KMS-11 (cell line): Measurements from ENCODE around the gene TOX2.

ENCODE experiments used
- H2AFZ ChIP-seq: fragments of 200-600 bp; sonication (generic); 2 replicates; pipeline ENCODE4 v1.6.1; 2016; ENCODE audit warnings: antibody characterized with exemption, mixed run types, low read depth
- H3K27ac ChIP-seq: fragments of 200-600 bp; sonication (generic); 2 replicates; pipeline ENCODE4 v1.6.1; 2016; ENCODE audit warnings: mild to moderate bottlenecking, mixed run types
- H3K27me3 ChIP-seq: fragments of 200-600 bp; sonication (generic); 2 replicates; pipeline ENCODE4 v1.6.1; 2017; ENCODE audit warnings: mild to moderate bottlenecking, low read depth, mixed run types, moderate library complexity; ENCODE audit not compliant: insufficient read depth
- H3K36me3 ChIP-seq: fragments of 200-600 bp; sonication (generic); 2 replicates; pipeline ENCODE4 v1.6.1; 2017; ENCODE audit warnings: mild to moderate bottlenecking, mixed run types; ENCODE audit not compliant: insufficient read depth
- H3K4me1 ChIP-seq: fragments of 200-600 bp; sonication (generic); 2 replicates; pipeline ENCODE4 v1.6.1; 2016; ENCODE audit warnings: mild to moderate bottlenecking, low read depth, mixed run types; ENCODE audit not compliant: poor library complexity, severe bottlenecking
- H3K4me2 ChIP-seq: fragments of 200-600 bp; sonication (generic); 2 replicates; pipeline ENCODE4 v1.7.0; 2016; ENCODE audit warnings: mild to moderate bottlenecking, mixed run types
- H3K4me3 ChIP-seq: fragments of 200-600 bp; sonication (generic); IDR thresholded peaks from 2 replicates; pipeline ENCODE4 v1.6.1; 2017; ENCODE audit warnings: low read depth, low read length, mixed read lengths; ENCODE audit not compliant: insufficient read depth
- H3K79me2 ChIP-seq: fragments of 200-600 bp; sonication (generic); 2 replicates; pipeline ENCODE4 v1.6.1; 2016; ENCODE audit warnings: low read depth, mixed run types; ENCODE audit not compliant: insufficient read depth
- H3K9ac ChIP-seq: fragments of 200-600 bp; sonication (generic); 2 replicates; pipeline ENCODE4 v1.6.1; 2016; ENCODE audit warnings: mild to moderate bottlenecking, mixed run types
- H4K20me1 ChIP-seq: fragments of 200-600 bp; sonication (generic); 2 replicates; pipeline ENCODE4 v1.6.1; 2016; ENCODE audit warnings: mild to moderate bottlenecking, mixed run types; ENCODE audit not compliant: insufficient read depth
- TF ChIP-seq, protein P1 (sequence below): fragments of 200-600 bp; sonication (generic); conservative IDR thresholded peaks from 2 replicates; pipeline ENCODE4 v1.6.1; 2017; ENCODE audit warnings: low read depth, mild to moderate bottlenecking, antibody characterized with exemption, low read length, moderate library complexity, mixed read lengths

Gene TOX2

GRCh38 chr20:44034965-44035635 lies 120.4 kb downstream of the TOX2 start:
- H3K4me1 ChIP-seq, result peaks cover 24% of the 10 kb centered on the region
- H3K9ac ChIP-seq, result no peak overlapping the region
- TF ChIP-seq, protein P1, sequence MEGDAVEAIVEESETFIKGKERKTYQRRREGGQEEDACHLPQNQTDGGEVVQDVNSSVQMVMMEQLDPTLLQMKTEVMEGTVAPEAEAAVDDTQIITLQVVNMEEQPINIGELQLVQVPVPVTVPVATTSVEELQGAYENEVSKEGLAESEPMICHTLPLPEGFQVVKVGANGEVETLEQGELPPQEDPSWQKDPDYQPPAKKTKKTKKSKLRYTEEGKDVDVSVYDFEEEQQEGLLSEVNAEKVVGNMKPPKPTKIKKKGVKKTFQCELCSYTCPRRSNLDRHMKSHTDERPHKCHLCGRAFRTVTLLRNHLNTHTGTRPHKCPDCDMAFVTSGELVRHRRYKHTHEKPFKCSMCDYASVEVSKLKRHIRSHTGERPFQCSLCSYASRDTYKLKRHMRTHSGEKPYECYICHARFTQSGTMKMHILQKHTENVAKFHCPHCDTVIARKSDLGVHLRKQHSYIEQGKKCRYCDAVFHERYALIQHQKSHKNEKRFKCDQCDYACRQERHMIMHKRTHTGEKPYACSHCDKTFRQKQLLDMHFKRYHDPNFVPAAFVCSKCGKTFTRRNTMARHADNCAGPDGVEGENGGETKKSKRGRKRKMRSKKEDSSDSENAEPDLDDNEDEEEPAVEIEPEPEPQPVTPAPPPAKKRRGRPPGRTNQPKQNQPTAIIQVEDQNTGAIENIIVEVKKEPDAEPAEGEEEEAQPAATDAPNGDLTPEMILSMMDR, result no peak
- no peaks in the 10 kb centered on the region for H3K36me3 ChIP-seq
- H3K4me2 ChIP-seq, result no peak overlapping the region
- no peak overlapping the region for H2AFZ ChIP-seq
- H4K20me1 ChIP-seq, result no peaks in the 10 kb centered on the region
- no peaks in the 10 kb centered on the region for H3K79me2 ChIP-seq
- no peak overlapping the region for H3K27ac ChIP-seq
- no peak overlapping the region for H3K4me3 ChIP-seq
- no peaks in the 10 kb centered on the region for H3K27me3 ChIP-seq

DNA sequence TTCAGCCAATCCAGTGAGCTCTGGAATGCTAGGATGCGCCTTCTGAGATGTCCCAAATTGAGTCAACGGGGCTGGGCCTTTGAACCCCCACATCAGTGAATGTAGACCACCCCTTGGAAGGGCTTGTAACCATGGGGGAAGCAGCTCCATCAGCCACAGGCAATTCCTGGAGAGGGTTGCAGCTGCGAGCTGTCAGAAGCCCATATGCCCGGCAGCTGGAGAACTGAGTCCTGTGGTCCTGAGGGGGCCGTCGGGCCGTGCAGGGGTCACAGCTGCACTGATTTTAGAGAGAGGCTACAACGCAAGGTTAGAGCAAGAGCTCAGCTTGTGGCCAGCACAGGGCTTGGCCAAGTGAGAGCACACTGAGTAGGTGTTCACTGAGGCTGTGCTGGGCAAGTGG lies 121.3 kb downstream of the TOX2 start:
- Histone ChIP-seq H2AFZ (no peak overlapping the region), H4K20me1 (no peaks in the 10 kb centered on the region), H3K9ac (no peak overlapping the region)

DNA sequence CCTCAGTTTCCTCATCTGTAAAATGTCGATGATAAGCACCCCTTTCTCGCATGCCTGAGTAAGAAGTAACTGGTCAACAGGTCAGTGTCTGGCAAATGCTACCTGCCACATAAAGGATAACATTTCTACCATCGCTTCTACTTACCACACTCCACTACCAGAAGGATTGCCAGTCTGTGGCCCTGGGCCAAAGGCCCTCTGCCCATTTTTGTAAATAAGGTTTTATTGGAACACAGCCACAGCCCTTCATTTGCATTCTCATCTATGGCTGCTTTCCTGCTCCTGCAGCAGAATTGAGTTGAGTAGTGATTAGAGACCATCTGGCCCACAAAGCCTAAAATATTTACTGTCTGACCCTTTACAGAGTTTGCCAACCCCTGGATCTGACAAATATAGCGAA lies 121.8 kb downstream of the TOX2 start:
- TF ChIP-seq, protein P1, result no peak
- peaks cover 20% of the 10 kb centered on the region for H3K4me1 ChIP-seq
- H3K36me3 ChIP-seq, result no peaks in the 10 kb centered on the region
- H3K9ac ChIP-seq, result no peak overlapping the region
- no peak overlapping the region for H3K4me2 ChIP-seq
- no peak overlapping the region for H3K27ac ChIP-seq
- no peak overlapping the region for H2AFZ ChIP-seq
- no peaks in the 10 kb centered on the region for H4K20me1 ChIP-seq
- H3K27me3 ChIP-seq, result no peaks in the 10 kb centered on the region
- H3K79me2 ChIP-seq, result no peaks in the 10 kb centered on the region
- H3K4me3 ChIP-seq, result no peak overlapping the region

More for the DNA sequence above, 121.3 kb downstream of the TOX2 start:
- TF ChIP-seq, protein P1, result no peak
- Histone ChIP-seq H3K79me2 (no peaks in the 10 kb centered on the region), H3K4me1 (peaks cover 24% of the 10 kb centered on the region), H3K36me3 (no peaks in the 10 kb centered on the region), H3K4me2 (no peak overlapping the region), H3K27ac (no peak overlapping the region), H3K27me3 (no peaks in the 10 kb centered on the region), H3K4me3 (no peak overlapping the region)

GRCh38 chr20:44038681-44039123 lies 124.0 kb downstream of the TOX2 start:
- Histone ChIP-seq H3K4me2 (no peak overlapping the region), H3K79me2 (no peaks in the 10 kb centered on the region), H3K9ac (no peak overlapping the region), H3K27ac (no peak overlapping the region), H3K36me3 (no peaks in the 10 kb centered on the region), H2AFZ (no peak overlapping the region), H4K20me1 (no peaks in the 10 kb centered on the region), H3K4me1 (peaks cover under 1% of the 10 kb centered on the region), H3K27me3 (no peaks in the 10 kb centered on the region), H3K4me3 (no peak overlapping the region)
- TF ChIP-seq, protein P1, result no peak
